HG03060 (cell line): ENCODE data around the gene OR1A1.
"Not testable (repeated sequence)": the region's sequence is repeated elsewhere in the genome, so short reads cannot be mapped to it uniquely, and the experiment has no call there.

ENCODE experiments used
- ATAC-seq: cut with Tn5 transposase; IDR thresholded peaks from one replicate; pipeline ENCODE4 v1.9.1; 2021; ENCODE audit warnings: low read depth, moderate number of reproducible peaks; ENCODE audit not compliant: unreplicated experiment

The OR1A1 gene, protein sequence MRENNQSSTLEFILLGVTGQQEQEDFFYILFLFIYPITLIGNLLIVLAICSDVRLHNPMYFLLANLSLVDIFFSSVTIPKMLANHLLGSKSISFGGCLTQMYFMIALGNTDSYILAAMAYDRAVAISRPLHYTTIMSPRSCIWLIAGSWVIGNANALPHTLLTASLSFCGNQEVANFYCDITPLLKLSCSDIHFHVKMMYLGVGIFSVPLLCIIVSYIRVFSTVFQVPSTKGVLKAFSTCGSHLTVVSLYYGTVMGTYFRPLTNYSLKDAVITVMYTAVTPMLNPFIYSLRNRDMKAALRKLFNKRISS

DNA sequence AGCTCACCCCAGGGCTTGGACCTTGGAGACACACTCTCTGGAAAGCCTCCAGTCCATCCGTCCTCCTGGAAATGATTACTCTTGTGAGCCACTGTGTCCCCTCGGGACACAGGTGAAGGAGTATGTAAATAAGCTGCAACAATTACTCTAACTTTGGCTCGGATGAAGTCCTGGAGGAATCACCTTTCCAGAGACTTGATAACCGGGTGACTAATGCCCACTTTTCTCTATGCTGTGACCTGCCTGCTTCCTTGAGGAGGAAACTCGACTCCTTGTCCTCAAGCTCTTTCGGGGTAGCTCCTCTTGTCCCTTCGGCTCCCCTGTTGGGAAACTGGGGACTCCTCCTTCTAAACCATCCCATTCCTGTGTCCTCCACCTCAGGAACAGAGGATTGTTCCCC lies at the start of gene OR1A1:
Gene OR1A1, plus strand, starts transcription at position 301 of the 400 bp plus-strand sequence. CDS start 7,954 bp downstream, outside the sequence.
- no peak for ATAC-seq

DNA sequence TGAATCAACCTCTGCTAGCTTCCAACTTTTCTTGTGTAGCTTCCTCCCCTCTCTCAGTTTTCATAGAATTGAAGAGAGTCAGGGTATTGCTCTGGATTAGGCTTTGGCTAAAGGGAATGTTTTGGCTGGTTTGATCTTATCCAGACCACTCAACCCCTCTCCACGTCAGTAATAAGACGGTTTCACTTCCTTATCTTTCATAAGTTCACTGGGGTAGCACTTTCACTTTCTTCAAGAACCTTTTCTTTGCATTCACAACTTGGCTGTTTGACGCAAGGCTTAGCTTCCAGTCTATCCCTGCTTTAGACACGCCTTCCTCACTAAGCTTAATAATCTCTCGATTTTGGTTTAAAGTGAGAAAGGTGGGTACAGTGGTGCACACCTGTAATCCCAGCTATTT lies 39.9 kb upstream of the OR1A1 start:
- no peak for ATAC-seq

DNA sequence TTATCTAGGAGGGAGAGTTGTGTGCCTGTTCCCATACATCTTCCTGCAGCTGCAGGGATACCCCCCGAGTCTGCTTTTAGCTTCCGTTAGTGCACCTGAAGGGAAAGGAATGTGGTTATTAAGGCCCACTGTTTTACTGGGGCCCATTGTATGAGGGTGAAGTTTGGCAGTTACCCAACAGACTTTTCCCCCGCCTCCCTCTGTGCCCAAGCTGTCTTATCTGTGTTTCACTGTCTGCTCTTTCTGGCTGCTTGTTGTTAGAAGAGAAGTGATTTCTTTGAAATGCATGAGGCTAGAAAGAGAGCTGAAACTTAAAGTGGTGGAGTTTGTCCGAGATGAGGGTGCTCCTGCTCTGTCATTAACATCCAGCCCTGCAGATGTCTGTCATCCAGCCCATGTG lies 17.5 kb upstream of the OR1A1 start:
- no peak for ATAC-seq

DNA sequence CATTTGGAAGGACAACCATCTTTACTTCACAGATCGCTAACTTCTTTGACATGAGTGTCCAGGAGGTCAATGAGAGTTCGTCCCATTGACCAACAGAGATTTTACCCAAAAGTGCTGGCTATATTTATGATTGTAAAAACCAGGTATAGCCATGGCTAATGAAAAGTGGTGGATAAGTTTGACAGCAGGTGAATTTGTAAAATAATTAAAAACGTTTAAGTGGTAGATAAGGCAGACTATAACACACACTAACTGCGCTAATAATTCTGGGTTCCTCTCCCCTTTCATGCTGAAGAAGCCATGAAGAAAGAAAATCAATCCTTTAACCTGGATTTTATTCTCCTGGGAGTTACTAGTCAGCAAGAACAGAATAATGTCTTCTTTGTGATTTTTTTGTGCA lies 10.2 kb upstream of the OR1A1 start, which contains the start of gene OR1A2:
Gene OR1A2, plus strand, starts transcription at position 301 of the 400 bp plus-strand sequence. Its CDS starts 0 bp downstream, at position 301.
- ATAC-seq, result no peak

DNA sequence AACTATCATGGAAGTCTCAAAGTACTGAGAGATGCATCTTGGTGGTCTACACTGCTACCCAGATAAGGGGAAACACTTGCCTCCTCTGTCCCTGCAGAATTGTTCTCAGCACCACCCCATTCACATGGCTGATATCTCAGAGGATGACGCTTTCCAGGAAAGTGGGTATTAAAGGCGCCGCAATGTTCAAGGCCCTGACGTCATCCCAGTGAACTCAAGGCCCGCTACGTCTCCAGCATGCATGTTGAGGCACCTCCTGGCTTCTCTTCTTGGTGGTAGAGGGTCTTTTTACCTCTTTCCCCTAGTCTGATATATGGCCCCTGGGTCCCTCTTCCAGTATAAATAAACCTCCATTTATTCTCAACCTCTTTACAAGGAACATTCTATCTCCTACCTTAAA lies 1.0 kb downstream of the OR1A1 start:
- no peak for ATAC-seq

DNA sequence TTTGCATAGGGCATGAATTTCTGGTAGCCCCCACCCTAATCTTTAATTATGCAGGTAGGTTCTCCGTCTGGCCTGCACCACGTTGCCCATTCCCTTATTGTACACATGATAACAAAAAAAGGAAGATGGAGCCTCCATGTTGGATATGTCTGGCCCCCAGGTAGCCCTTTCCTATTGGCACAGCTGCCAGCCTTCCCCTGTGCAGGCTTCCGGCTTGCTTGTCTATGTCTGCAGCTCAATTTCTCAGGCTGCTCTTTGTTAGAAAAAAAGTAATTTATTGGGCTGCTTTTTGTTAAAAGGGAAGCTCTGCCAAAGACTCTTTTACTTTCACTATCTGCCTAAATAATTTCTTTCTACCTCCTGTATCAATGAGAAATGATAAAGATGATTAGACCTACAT lies 5.5 kb downstream of the OR1A1 start:
- no peak for ATAC-seq

DNA sequence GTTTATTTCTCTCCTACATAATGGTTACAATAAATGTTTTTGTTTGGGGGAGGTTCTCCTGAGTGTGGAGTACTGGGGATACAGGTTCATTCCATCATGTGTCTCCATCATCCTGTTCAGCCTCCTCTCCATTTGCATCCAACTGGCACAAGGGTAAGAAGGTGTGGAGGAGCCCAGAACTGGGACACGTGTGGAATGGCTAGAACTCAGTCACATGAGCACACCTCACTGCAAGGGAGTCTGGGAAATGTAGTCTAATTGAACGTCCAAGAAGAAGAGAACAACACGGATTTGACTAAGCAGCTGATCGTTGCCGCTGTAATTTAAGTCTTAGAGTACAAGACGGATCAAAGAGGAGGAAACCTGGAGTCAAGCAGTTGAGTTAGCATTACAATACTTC lies 6.1 kb downstream of the OR1A1 start:
- no peak for ATAC-seq

DNA sequence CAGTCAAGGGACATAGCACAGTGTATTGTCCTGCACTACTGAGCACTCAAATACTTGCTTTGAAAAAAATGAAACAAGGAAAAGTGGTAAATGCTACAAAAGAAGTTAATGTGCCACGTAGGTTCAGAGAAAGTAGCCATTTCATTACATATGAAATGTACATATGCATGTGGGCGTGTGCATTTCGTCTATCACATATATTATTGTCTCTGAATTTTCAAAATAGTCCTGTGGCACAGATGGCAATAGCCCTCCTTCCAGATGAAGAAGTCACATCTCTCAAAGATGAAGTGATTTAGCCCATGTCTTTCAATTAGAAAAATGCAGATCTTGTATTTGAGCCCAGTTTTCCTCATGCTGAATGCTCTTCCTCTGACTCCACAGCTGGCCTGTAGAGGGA lies 12.5 kb downstream of the OR1A1 start:
- ATAC-seq, result not testable (repeated sequence)

DNA sequence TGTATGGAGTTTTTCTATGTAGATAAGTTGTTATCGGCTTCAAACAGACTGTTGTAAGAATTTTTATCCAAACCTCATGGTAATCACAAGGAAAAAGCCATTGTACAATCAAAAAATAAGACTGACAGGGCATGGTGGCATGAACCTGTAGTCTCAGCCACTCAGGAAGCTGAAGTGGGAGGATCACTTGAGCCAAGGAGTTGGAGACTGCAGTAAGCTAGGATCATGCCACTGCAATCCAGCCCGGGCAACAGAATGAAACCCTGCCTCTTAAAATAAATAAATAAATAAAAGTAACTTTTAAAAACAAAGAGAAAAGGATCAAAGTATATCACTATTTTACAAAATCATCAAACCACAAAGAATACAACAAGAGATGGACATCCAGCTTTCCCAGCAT lies 14.4 kb downstream of the OR1A1 start:
- ATAC-seq, result no peak

DNA sequence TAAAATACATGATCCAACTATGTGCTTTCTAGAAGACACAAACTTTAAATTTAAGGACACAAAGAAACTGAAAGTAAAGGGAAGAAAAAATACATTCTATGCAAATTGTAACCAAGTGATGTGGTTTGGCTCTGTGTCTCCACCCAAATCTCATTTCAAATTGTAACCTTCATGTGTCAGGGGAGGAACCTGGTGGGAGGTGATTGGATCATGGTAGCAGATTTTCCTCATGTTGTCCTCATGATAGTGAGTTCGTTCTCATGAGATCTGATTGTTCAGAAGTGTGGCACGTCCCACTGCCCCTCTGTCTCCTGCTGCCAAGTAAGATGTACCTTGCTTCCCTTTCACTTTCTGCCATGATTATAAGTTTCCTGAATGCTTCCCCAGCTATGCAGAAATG lies 15.0 kb downstream of the OR1A1 start:
- no peak for ATAC-seq

DNA sequence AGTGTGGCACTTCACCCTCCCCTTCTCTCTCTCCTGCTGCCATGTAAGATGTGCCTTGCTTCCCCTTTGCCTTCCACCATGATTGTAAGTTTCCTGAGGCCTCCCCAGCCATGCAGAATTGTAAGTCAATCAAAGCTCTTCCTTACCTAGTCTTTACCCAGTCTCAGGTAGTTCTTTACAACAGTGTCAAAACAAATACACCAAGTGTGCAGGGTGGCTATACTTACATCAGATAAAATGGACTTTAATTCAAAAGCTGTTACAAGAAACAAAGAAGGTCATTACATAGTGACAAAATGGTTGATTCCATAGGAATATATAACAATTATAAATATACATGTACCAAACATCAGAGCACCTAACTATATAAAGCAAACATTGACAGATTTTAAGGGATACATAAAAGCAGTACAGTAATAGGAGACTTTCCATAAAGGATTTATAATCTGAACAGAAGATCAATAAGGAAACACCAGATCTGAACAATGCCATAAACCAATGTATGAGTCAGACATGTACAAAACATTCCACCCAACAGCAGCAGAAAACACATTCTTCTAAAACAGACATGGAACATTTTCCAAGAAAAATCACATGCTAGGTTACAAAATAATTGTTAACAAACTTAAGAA lies 17.4 kb downstream of the OR1A1 start:
- ATAC-seq, result not testable (repeated sequence)

DNA sequence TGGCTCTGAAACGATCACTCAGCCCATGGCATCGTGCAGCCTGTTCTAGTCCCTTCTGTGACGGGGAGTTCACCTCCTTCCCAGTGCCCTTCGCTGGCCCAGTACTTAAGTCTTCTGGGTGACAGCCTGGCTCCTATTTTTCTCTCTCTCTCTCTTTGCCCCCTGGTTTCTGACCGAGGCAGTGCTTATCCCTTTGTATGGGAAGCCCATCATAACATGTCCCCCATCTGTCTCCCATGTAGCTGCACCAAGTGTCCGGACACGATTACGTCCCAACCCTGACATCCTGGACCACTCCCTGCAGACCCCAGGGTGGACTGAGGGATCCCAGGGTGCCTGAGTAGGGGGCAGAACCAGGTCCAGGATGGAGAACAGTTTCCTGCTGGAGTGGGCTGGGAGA lies 24.8 kb downstream of the OR1A1 start:
- not testable (repeated sequence) for ATAC-seq

DNA sequence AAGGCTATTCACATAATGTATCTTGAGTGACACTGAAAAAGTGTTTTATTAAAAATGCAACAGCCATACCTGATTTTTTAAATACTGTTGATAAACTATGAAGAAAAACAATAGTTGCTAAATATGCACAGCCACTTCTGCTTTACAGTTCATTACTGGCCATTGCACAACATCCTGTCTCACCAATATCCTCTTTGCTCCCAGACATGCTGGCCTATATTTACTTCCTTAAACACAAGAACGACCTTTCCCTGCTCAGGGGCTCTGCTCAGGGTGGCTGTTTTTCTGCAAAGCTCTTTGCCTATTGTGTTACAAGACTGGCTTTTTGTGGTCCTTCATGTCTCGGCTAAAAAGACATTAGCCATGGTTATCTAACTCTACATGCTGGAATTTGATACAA lies 31.2 kb downstream of the OR1A1 start:
- ATAC-seq, result not testable (repeated sequence)

DNA sequence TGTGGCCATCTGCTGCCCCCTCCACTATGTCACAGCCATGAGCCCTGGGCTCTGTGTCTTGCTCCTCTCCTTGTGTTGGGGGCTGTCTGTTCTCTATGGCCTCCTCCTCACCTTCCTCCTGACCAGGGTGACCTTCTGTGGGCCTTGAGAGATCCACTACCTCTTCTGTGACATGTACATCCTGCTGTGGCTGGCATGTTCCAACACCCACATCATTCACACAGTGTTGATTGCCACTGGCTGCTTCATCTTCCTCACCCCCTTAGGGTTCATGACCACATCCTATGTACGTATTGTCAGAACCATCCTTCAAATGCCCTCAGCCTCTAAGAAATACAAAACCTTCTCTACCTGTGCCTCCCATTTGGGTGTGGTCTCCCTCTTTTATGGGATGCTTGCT lies 33.6 kb downstream of the OR1A1 start:
- not testable (repeated sequence) for ATAC-seq

DNA sequence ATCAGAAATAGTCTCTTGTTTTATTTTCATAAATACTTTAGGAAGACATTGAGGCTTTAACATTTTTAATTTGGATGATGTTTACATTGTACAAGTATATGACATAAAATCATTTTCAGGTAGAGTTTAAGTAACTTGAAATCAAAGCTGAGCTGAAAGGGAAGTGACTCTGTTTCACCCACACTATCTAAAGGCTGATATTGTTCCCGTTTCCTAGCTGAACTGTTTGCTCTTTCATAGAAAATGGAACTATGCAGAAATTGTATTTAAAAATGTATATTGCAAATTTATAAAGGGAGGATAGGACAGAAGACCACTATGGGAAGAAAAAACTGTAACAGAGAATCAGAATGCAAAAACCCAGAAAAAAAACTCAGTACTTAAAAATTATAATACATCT lies 37.4 kb downstream of the OR1A1 start:
- ATAC-seq, result not testable (repeated sequence)

DNA sequence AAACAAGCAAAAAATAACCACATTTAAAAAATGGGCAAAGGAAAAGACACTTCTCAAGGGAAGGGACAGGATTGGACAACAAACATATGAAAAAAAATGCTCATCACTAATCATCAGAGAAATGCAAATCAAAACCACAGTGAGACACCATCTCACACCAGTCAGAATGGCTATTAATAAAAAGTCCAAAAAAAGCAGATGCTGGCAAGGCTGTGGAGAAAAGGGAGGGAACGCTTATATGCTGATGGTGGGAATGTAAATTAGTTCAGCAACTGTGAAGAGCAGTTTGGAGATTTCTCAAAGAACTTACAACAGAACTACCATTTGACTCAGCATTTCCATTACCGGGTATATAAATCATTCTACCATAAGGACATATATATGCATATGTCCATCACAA lies 41.5 kb downstream of the OR1A1 start:
- ATAC-seq, result not testable (repeated sequence)

DNA sequence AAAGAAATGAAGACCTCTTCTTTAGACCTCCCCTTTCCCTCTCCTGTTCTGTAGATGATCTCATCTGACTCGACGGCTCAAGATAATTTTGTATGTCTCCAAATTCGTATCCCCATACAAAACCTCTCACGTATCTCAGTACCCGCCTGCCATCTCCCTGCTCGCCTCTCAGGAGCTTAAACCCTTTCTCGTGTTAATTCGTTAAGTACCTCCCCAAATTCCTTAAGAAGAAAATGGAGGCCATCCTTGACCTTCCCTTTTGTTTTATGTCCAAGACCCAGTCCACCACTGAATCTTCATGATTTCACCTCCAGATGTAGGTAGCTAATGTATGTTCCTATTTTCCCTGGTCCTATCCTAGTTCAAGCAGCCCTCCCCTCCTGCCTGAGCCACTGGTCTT lies 49.1 kb downstream of the OR1A1 start:
- no peak for ATAC-seq

DNA sequence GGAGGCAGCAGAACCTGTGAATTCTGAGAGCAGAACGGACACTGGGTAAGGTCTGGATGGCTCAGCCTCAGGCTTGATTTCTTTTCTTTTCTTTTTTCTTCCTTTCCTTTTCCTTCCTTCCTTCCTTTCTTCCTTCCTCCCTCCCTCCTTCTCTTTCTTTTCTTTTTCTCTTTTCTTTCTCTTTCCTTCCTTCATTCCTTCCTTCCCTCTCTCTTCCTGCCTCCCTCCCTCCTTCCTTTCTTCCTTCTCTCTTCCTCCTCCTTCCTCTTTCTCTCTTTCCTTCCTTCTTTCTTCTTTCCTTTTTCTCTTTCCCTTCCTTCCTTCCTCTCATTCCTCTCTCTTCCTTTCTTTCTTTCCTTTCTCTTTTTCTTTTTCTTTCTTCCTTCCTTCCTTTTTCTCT lies 52.7 kb downstream of the OR1A1 start:
- ATAC-seq, result no peak

DNA sequence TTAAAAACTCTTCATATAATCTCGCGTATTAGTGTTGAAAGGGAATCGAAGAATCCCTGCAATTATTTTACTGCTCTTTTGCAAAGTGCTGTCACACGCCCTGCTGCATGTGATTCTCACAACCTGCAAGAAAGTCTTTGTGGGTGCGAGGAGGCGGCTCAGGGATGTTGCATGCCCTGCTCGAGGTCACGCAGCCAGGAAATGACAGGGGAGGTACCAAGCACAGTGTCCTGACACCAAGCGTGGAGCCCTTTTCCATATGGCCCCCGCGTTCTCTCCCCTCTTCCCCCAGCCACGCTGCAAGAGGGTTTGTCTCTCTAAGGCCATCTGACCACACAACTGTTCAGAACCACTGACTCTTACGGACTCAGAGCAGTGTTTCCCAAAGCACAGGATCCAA lies 53.1 kb downstream of the OR1A1 start:
- no peak for ATAC-seq
